ENCODE measurements around the gene NDUFS3. TPM values are rescaled to one million over a fixed set of nuclear protein-coding genes. Genes with fewer than 3 reads are reported as not detected.

The NDUFS3 gene
- total and polyA plus RNA-seq, 2 of the 13 experiments (the other 11 are each of a cell fraction or from before 2014, with no cell fraction given) = 151 to 184 TPM

GRCh38 chr11:47565340-47566148 lies 13.3 kb upstream of the NDUFS3 start, which contains the start of gene PTPMT1 (continued):
- TF ChIP-seq KIAA2018 (CRISPR knock-in tag; IDR thresholded peaks at IDR 0.05; ENCODE audit: borderline replicate concordance) (no peak; the same call in 1 of the 2 replicates), ZNF580 (CRISPR knock-in tag; IDR thresholded peaks at IDR 0.05; ENCODE audit: borderline replicate concordance, low read depth) (0 out of 2 replicates have a peak, but pooled peaks have one; percentile 37), EZH2 (conservative IDR thresholded peaks at IDR 0.05; ENCODE audit: low read depth, low read length) (no peak), FOXK1 (CRISPR knock-in tag; IDR thresholded peaks at IDR 0.05; ENCODE audit: borderline replicate concordance, low read depth) (no peak), ZBTB4 (CRISPR knock-in tag; IDR thresholded peaks at IDR 0.05; ENCODE audit: borderline replicate concordance) (no peak), KLF15 (CRISPR knock-in tag; IDR thresholded peaks at IDR 0.05; ENCODE audit: borderline replicate concordance) (0 out of 2 replicates have a peak, but pooled peaks have one; percentile 25), ZBTB33 (CRISPR knock-in tag; IDR thresholded peaks at IDR 0.05) (no peak; the same call in none of the 2 replicates), AFF4 (CRISPR knock-in tag; IDR thresholded peaks at IDR 0.05) (peak; percentile 16)

Measured in HepG2 (cell line).